NCI-H146 treated with DMSO at 0.1 percent for 48 hours (cell line): ENCODE measurements around the gene CLGN.

Experiments
- DNase-seq: peaks from one replicate; lab custom pipeline; 2025; ENCODE audit not compliant: unreplicated experiment; lab: John Stamatoyannopoulos, UW

CLGN gene

DNA sequence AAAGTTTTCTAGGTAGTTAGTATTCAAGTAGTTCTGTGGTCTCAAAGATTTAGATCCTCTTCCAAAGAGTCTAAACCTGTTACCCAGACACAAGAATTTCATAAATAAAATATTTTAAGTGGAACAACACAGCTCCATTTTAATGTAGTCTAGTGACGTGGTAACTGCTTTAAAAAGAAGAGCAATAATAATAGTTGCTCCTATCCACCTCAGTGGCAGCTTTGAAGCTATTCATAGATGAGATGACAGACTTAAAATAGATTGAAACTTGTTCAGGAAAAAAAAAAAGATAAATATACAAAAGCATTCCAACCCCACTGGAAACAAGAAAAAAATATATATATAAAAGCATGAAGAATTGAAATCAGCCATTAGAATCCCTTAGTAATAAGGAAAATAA, 39.4 kb downstream of the CLGN start:
- no peak for DNase-seq

DNA sequence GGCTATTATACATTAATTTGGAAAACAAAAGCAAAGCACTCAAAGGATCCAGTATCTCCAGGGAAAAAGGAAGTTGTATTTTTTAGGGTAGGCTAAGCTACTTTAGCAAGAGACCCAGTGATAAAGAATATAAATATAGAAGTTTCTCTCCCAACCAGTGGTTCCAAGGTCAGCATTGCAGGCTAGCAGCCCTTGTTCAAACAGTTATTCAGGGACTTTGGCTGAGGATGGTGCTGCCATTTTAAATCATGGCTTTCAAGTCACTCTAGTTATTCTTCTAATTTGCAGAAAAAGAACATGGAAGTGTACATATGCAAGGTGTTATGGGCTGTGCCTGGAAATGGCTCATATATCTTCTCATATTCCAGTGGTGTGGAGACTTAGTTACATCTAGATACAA, 44.7 kb downstream of the CLGN start:
- DNase-seq, result no peak

GRCh38 chr4:140374130-140374477, 53.3 kb downstream of the CLGN start:
- DNase-seq, result no peak

DNA sequence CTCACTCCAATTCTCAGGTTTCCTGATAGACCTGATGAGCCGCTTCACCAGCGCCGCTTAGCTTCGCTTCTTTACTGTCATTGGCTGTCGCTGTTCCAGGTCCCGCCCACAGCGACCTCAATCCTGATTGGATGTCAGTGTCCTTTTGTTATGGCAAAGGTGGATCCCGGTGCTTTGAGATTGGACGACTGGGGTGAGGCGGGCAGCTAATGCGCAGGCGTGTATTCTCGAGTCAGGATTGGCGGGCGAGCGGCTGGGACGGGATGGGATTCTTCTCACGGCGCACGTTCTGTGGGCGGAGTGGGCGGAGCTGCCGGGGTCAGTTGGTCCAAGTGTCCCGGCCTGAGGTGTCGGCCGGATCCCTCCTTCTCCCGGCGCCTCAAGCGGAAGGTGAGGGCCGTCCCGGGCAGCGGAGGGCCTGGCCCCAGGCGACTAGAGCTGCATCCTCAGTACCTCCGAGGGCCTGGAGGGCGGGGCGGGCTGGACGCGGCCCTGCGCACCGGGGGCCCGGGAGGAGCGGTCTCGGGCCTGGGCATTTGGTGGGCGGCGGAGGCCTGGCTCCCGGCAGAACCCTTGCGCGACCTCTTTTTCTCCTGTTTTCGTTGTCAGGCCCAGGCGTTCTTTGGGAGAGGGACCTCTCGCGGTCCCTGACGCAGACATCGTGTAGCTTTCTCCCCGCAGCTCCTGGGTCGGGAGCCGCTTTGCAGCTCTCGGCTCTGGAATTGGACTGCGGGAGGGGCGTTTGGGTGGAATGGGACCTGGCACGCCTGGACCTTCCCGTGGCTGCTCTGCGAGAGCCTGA, 53.9 kb downstream of the CLGN start, which contains the start of gene SCOC:
TSS of gene SCOC (plus strand) at position 319 of the 802 bp plus-strand sequence. CDS start 5,525 bp downstream, outside the sequence.
- peak; percentile 96 for DNase-seq

DNA sequence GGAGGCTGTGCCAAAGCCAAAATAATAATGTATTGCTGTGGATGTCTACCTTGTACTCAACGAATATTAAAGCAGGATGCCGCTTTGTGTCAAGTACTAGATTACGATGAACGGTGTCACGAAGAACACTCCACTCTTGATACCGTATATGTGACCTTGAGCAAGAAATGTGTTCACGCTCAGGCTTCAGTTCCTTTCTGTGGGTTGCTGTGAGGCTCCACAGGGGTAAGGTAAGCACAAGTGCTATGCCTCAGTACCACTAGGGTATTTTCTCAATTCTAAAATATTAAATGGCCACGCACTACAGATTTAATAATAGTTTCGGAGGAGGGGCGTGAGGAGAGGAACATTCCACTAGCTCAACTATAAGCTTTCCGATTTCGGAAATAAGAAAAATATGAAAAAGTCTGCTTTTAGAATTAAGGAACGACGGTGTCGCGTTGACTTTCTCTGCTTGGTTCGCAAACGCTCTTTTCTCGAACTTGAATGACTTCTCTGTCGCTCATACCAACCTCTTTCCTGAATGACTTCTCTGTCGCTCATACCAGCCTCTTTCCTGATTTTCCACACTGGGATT, 54.6 kb downstream of the CLGN start:
- DNase-seq, result no peak

DNA sequence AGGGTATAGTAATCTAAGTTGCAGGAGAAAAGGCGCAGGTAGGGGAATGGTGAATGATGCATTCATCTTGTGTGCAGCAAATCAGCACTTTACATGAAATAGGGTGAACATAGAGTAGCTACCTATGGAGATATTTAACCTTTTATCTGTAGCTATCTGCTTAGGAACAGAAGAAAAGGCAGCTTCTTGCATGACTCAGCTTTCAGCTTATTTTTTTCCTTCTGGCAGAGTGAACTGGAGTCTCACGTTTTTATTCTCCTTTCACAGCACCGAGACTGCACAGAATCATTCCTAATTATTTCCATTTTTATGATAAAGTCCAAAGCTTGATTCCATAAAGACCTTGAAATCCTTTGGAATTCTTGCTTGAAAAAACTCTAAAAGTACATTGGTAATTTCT, 58.8 kb downstream of the CLGN start:
- DNase-seq, result no peak

GRCh38 chr4:140367738-140368137, 59.7 kb downstream of the CLGN start:
- no peak for DNase-seq

- peak; percentile 31 for DNase-seq
Measured at GRCh38 chr4:140363558-140363957, 63.9 kb downstream of the CLGN start.

GRCh38 chr4:140363051-140363450, 64.4 kb downstream of the CLGN start:
- DNase-seq, result no peak

GRCh38 chr4:140361099-140361498, 66.3 kb downstream of the CLGN start:
- no peak for DNase-seq

DNA sequence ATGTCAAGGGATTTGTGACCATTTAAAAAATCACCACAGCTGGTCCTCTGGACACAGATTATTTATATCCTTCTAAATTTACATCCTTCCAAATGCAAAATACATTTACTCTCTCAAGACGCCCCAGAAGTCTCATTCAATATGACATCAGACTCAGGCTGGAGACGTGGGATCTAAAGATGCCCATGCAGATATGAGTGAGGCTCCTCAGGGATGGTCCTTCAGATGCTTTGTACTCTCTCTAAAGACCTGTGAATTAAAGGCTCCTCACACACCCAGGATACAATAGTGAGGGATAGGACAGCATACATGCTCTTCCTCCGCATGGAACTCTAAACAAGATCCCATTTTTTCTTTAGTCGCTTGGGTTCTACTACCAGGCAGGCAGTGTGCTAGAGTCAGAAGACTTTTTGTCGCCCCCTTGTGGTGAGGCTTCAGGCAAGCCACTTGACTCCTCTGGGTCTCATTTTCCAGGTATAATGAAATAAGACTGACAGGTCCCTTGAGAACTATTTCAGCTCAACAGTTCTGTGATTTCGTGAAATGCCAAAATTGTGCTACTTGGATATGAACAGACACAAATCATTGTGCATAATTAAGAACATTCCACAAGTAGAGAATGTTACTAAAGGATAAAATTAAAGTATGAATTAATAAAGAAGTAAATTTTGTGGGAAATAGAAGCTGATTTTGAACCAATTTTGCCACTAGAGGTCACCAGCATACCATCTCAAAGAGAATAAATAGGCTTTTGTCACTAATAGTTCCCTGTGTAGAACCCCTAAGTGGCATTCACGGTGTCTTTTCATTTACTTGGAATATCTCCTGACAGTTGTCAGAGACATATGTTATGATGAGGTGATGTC, 67.7 kb downstream of the CLGN start:
- DNase-seq, result peak; percentile 73

GRCh38 chr4:140358281-140358680, 69.2 kb downstream of the CLGN start:
- no peak for DNase-seq

GRCh38 chr4:140357868-140358267, 69.6 kb downstream of the CLGN start:
- DNase-seq, result no peak

DNA sequence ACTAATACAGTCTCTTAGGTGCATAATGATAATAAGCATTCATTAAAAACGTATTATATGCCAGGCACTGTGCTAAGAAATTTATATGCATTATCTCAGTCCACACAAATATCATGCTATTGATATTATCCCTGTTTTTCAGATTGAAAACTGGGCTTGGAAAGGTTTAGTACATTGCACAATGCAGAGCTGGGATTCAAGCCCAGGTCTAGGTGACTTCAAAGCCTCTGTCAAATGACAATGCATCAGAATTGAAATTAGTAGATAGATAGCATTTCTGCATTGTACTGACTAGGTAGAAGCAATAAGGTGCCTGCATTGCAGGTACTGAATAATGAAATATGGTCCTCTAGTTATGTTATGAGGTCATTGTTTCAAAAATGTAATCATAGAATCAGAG, 72.2 kb downstream of the CLGN start:
- no peak for DNase-seq

GRCh38 chr4:140353786-140354185, 73.7 kb downstream of the CLGN start:
- no peak for DNase-seq

DNA sequence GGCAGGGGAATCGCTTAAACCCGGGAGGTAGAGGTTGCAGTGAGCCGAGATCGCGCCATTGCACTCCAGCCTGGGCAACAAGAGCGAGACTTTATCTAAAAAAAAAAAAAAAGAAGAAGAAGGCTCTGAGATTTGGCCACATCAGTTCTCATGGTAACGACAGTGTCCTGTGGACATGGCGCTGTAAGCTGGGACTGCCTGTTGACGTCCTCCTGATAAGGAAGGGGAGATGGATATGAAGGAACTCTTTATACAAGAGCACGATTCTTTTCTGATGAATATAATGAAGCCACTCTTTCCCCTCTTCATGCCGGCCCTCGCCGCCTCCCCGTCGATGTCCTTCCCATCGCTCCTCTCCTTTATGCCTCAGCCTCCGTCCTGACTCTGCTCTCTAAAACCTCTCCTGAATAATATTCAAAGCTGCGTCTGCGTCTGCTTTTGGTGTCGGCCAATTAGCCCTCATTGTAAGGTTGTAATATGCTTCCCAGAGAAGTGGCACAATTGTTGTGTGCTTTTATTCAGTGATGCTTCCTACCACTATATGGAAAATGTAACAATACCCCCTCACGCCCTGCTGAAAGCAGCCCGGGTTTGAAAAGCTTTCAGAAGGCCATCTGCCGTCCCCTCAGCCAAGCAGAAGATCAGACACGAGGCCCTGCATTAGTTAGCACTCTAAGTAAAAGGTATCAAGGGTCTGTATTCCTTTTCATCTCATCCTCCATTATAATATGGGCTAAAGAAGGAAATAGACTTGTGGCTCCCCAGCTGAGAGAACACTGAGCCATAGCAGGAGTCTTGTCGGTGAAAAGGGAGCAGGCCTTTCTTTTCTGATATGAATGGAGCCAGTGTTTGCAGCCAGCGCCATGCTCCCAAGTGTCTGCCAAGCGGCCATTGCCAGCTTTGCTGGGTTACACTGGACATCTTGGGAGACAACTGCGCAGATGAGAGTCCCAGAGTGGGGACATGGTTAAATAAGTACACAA, 76.1 kb downstream of the CLGN start:
- no peak for DNase-seq

- DNase-seq, result no peak
Measured at GRCh38 chr4:140349816-140350215, 77.6 kb downstream of the CLGN start.

DNA sequence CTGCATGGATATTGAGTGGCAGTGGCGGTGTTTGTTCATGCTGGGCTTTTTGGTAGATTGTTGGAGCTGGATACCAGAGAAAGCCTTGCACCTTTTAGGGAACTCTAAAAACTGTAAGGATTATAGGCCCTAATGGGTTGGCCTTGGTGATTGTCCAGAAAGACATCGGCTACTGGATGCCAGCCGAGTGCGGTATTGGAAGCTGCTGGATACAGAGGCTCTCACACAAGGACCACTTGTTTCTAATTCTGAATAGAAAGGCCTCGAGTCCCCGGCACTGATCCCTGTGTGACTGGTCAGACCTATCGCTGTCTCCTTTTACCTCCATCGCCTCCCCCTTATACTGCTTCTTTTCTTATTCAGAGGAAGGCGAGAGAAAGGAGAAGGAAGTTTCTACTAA, 81.3 kb downstream of the CLGN start:
- no peak for DNase-seq

- no peak for DNase-seq
Measured at GRCh38 chr4:140344621-140345020, 82.8 kb downstream of the CLGN start.

DNA sequence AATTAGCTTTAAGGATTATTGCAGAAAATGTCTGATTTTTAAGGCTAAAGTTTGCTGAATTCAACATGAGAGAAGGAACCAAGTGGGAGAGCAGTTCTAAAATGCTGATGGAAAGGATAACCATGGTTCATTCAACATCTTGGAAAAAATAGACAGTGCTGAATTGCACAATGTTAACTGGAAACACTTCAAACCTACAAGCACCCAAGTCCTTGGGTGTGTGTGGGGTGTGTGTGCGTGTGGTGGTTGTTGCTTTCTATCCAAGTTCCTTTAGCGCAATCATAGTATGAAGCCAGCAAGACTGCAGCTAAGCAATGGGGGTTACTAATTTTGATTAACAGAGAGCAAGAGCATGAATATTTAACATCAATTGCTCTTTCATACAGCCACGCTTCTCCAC, 83.3 kb downstream of the CLGN start:
- no peak for DNase-seq

- DNase-seq, result no peak
Measured at GRCh38 chr4:140343303-140343702, 84.1 kb downstream of the CLGN start.
